Stimulated activated CD4-positive, alpha-beta T cell treated with anti-CD3 and anti-CD28 coated beads, Interleukin-4, amount 100 ng/mL, for 48 hours (primary cell): ENCODE results near the gene GALNT16.
"Not testable (repeated sequence)": the region's sequence is repeated elsewhere in the genome, so short reads cannot be mapped to it uniquely, and the experiment has no call there.

Experiments
- DNase-seq, 2 donors: peaks; one replicate each; pipeline ENCODE4 v3.0.0-alpha.2; 2020; ENCODE audit warnings: low read depth in 2 of 2

The GALNT16 gene

DNA sequence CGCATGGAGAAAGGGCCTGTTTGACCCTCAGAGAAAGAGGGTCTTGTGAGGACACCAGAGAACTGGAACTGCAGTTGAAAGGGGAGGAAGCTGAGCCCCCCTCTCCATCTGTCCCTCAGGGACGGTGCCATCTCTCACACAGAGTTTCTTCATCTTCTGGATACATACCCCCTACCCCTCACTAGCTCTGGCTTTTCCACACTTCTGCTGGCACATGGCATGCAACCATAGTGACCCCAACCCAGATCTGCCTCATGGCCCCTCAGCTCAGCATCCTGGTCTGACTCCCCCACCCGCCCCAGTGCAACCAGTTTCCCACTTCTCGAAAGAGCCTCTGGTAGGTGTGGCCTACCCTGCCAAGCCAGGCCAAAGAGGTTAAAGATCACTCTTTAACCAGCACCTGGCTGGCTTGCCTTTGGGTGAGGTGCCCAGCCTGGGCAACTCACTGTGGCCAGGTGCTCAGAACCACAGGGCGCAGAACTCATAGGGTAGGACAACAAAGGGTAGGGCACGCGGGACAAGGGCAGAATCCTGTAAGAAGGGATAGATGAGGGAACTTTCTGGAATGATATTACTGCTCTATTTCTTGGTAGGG is 25.8 kb downstream of the GALNT16 start:
- no peak for DNase-seq

DNA sequence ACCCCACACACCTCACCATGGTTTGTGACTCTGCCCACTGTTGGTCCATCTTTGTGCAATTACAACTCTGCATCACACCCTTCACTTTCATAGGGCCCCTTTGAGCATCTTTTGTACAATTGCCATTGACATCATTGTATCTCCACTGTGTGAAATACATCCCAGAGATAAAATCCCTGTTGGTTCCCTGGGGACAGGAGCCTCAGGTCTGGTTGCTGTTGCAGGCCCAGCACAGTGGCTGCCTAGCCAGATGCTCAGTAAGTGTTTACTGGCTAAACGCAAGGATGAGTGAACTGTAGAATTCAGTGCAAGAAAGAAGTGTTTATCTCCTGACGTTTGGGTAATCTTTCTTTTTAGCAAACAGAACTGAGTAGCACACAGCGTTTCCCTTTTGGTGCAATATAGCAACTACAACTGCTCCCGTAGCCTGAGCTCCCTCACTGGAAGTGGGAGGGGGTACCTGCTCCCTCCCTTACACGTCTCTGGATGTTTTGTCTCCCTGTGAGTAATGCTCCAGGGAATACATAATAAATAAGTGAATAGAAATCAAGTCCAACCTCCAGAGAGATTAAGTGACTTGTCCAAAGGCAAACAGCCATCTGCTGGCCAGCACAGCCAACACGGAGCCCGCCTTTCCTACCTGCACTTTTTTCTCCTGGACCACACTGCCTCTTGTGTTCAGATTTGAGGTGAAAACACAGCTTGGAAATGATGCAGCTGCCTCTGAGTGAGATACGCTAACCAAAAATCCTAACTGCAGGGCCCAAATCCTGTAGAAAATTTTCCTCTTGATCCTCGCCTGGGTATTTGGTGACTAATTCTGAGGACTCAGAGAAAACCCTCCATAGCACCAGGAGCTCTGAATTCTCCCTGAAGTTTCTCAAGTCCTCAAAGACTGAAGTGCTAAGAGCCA is 27.4 kb downstream of the GALNT16 start:
- DNase-seq, result no peak

- DNase-seq, result no peak
These were observed 28.2 kb downstream of the GALNT16 start for GRCh38 chr14:69288011-69288771.

GRCh38 chr14:69288956-69289705 is 29.2 kb downstream of the GALNT16 start:
- DNase-seq, result no peak

- DNase-seq, result no peak
These were observed 30.0 kb downstream of the GALNT16 start for GRCh38 chr14:69289811-69290520.

- DNase-seq, result not testable (repeated sequence)
These were observed 30.9 kb downstream of the GALNT16 start for GRCh38 chr14:69290881-69291280.

- no peak for DNase-seq
These were observed 31.4 kb downstream of the GALNT16 start for GRCh38 chr14:69291396-69291795.

DNA sequence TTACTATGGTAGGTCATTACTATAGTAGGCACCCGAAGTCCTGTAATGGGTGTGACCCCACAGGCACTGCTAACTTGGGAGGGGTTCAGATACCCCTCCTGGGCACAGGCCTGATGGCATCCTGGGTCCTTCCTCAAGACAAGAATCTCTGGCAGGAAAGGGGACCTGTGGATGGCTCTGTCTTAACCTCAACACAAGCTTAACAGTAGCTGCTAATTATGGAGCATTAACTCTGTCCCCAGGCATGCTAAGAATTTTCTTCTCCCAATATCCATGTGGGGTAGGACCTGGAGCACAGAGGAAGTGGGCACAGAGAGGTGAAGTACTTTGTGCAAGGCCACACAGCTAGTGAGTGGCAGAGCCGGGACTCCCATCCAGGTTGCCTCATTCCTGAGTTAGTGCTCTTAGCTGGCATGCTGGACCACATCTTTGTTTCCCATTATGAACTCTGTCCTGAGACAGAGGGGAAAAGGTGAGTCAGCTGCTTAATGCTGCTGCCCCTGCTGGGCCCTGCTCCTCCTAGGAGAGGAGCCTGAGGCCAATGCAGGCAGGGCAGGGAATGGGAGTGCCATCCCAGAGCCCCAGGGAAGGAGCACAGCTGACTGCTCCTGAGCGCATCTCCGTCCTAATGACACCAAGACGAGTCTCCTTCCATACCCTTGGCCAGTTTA is 32.1 kb downstream of the GALNT16 start:
- no peak for DNase-seq

- no peak for DNase-seq
These were observed 38.4 kb downstream of the GALNT16 start for GRCh38 chr14:69298131-69299071.

GRCh38 chr14:69299286-69300035 is 39.5 kb downstream of the GALNT16 start:
- DNase-seq, result no peak

DNA sequence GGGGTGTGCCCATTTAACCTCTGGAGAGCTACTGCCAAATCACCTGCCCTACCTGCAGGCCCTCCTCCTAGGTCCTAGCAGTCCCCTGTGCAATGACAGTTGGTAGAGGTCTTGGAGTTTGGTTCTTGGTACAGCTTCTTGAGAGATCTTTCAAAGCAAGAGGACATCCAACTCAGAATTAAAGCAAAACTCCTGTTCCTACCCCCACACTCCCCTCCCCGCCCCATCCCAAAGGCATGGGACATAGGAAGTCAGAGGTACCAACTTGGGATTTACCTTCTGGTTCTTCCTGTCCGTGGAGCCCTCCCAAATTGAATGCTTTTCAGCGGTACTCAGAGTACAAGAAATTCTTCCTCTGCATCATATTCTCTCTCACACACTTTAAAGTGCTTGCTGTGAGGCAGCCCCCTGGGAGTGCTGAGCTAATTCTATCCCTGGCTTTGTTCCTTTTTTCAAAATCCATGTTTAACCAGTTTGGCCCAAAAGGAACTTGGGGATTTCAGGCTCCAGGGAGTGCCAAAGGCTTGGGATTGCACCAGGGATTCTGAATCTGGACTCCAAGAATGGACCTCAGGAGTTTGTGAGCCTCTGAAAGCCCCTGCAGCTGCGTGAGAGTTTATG is 40.8 kb downstream of the GALNT16 start:
- no peak for DNase-seq

- no peak for DNase-seq
These were observed 43.1 kb downstream of the GALNT16 start for GRCh38 chr14:69303086-69303485.

DNA sequence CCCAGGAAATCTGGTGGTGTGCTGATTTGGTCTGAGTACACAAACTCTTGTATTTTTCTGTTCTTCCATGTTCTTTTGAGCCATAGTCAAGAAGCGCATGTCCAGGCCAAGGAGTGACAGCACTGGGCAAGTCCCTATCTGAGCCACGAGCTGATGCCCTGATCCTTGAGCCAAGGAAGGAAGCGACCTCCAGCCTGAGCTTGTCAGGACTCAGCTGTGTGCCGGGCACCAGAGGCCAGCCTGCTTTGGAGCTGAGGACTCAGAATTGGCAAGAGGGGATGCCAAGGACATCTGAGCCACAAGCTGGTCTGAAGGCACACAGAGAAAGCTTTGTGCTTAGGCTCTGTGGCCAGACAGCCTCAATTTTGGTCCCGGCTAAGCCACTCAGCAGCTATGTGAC is 52.6 kb downstream of the GALNT16 start:
- no peak for DNase-seq

DNA sequence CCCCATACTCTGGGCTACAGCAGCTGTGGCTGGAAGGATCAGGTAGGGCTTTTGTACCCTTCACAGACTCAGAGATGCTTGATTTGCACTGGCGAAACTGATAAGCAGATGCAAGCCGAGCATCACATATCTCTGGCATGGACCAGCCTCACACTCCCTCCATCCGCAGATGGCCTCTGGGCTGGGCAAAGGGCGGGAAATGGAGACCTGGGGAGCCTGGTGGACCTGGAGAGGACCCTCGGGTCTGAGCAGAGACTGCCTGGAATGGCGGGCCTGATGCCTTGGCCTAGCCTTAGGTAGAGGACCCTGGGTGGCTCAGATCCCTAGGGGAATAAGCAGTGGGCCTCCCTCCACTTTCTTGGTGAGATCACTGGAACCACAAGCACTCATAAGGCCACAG is 53.2 kb downstream of the GALNT16 start:
- DNase-seq, result no peak

DNA sequence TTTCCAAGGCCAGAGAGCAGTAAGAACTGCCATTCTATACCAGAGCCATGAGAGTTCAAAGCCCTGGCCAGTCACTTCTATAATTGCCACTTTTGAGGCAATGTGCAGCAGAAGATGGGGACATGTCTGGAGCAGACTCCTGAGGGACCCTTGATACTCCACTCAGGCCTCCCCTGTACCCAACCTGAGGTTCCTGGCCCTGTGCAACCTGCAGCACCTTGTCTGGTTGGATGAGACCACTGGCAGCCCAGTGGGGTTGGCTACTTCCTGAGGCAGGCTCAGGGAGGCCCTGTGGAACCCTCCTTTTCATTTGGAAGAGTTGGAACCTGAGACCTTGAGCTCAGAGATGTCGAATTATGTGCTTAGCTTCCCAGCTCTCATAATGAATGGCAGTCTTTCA is 54.4 kb downstream of the GALNT16 start:
- no peak for DNase-seq

- no peak for DNase-seq
These were observed 55.3 kb downstream of the GALNT16 start for GRCh38 chr14:69315301-69315700.

- DNase-seq, result no peak
These were observed 56.6 kb downstream of the GALNT16 start for GRCh38 chr14:69316449-69317101.
